ENCODE measurements around the gene TIMM50. TPM values are rescaled to one million over a fixed set of nuclear protein-coding genes. Genes with fewer than 3 reads are reported as not detected.

Gene TIMM50
- total and polyA plus RNA-seq, 2 of the 13 experiments (the other 11 are each of a cell fraction or from before 2014, with no cell fraction given) = 91.1 to 92.5 TPM

GRCh38 chr19:39532233-39533002 lies 51.8 kb downstream of the TIMM50 start, which contains the start of gene EID2B (continued):
- peak; percentile 51; the same call in 1 of the 2 replicates for TF ChIP-seq SALL1 (CRISPR knock-in tag; IDR thresholded peaks at IDR 0.05)
- TF ChIP-seq HOXD1 (CRISPR knock-in tag; IDR thresholded peaks at IDR 0.05) = peak; percentile 67; the same call in 1 of the 2 replicates
- 0 out of 2 replicates have a peak, but pooled peaks have one; percentile 69 for TF ChIP-seq RFXANK (CRISPR knock-in tag; IDR thresholded peaks at IDR 0.05)
- TF ChIP-seq, protein P1, sequence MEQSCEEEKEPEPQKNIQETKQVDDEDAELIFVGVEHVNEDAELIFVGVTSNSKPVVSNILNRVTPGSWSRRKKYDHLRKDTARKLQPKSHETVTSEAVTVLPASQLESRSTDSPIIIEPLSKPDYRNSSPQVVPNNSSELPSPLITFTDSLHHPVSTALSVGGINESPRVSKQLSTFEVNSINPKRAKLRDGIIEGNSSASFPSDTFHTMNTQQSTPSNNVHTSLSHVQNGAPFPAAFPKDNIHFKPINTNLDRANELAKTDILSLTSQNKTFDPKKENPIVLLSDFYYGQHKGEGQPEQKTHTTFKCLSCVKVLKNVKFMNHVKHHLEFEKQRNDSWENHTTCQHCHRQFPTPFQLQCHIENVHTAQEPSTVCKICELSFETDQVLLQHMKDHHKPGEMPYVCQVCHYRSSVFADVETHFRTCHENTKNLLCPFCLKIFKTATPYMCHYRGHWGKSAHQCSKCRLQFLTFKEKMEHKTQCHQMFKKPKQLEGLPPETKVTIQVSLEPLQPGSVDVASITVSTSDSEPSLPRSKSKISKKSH (CRISPR knock-in tag; IDR thresholded peaks at IDR 0.05; ENCODE audit: borderline replicate concordance) = no peak
- TF ChIP-seq GTF3A (CRISPR knock-in tag; conservative IDR thresholded peaks at IDR 0.05) = peak; percentile 82; the same call in 1 of the 2 replicates
- TF ChIP-seq ZMYM3 (CRISPR knock-in tag; IDR thresholded peaks at IDR 0.05) = no peak
- peak; percentile 84 for TF ChIP-seq POLR2AphosphoS5 (IDR thresholded peaks at IDR 0.05; ENCODE audit: low read depth, low read length)
- peak; percentile 36; the same call in 1 of the 2 replicates for TF ChIP-seq HDAC2 (CRISPR knock-in tag; IDR thresholded peaks at IDR 0.05)
- peak; percentile 81; the same call in 1 of the 2 replicates for TF ChIP-seq TFDP2 (CRISPR knock-in tag; IDR thresholded peaks at IDR 0.05)
- peak; percentile 86; the same call in 1 of the 2 replicates for TF ChIP-seq KMT2A (CRISPR knock-in tag; IDR thresholded peaks at IDR 0.05)
- peak; percentile 47; the same call in 1 of the 2 replicates for TF ChIP-seq ZBTB38 (CRISPR knock-in tag; IDR thresholded peaks at IDR 0.05)
- peak; percentile 29; the same call in 1 of the 2 replicates for TF ChIP-seq ELF3 (CRISPR knock-in tag; IDR thresholded peaks at IDR 0.05)
- TF ChIP-seq ATF2 (CRISPR knock-in tag; IDR thresholded peaks at IDR 0.05) = peak; percentile 76
- TF ChIP-seq, protein P2, sequence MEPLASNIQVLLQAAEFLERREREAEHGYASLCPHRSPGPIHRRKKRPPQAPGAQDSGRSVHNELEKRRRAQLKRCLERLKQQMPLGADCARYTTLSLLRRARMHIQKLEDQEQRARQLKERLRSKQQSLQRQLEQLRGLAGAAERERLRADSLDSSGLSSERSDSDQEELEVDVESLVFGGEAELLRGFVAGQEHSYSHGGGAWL (CRISPR knock-in tag; IDR thresholded peaks at IDR 0.05) = peak; percentile 66
- TF ChIP-seq GFI1 (CRISPR knock-in tag; IDR thresholded peaks at IDR 0.05; ENCODE audit: borderline replicate concordance) = no peak; the same call in 1 of the 2 replicates
- no peak for TF ChIP-seq ZNF484 (CRISPR knock-in tag; IDR thresholded peaks at IDR 0.05; ENCODE audit: borderline replicate concordance, low read depth)
- TF ChIP-seq ZNF543 (CRISPR knock-in tag; IDR thresholded peaks at IDR 0.05) = peak; percentile 88; the same call in 1 of the 2 replicates
- TF ChIP-seq, protein P3, sequence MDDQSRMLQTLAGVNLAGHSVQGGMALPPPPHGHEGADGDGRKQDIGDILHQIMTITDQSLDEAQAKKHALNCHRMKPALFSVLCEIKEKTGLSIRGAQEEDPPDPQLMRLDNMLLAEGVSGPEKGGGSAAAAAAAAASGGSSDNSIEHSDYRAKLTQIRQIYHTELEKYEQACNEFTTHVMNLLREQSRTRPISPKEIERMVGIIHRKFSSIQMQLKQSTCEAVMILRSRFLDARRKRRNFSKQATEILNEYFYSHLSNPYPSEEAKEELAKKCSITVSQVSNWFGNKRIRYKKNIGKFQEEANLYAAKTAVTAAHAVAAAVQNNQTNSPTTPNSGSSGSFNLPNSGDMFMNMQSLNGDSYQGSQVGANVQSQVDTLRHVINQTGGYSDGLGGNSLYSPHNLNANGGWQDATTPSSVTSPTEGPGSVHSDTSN (CRISPR knock-in tag; IDR thresholded peaks at IDR 0.05; ENCODE audit: borderline replicate concordance) = no peak
- 0 out of 2 replicates have a peak, but pooled peaks have one; percentile 45 for TF ChIP-seq CHCHD3 (CRISPR knock-in tag; IDR thresholded peaks at IDR 0.05)
- TF ChIP-seq KDM2A (CRISPR knock-in tag; IDR thresholded peaks at IDR 0.05; ENCODE audit: borderline replicate concordance, low read depth) = peak; percentile 55; the same call in 1 of the 2 replicates
- TF ChIP-seq, protein P4, sequence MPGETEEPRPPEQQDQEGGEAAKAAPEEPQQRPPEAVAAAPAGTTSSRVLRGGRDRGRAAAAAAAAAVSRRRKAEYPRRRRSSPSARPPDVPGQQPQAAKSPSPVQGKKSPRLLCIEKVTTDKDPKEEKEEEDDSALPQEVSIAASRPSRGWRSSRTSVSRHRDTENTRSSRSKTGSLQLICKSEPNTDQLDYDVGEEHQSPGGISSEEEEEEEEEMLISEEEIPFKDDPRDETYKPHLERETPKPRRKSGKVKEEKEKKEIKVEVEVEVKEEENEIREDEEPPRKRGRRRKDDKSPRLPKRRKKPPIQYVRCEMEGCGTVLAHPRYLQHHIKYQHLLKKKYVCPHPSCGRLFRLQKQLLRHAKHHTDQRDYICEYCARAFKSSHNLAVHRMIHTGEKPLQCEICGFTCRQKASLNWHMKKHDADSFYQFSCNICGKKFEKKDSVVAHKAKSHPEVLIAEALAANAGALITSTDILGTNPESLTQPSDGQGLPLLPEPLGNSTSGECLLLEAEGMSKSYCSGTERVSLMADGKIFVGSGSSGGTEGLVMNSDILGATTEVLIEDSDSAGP (CRISPR knock-in tag; IDR thresholded peaks at IDR 0.05; ENCODE audit: borderline replicate concordance) = peak; percentile 90
- peak; percentile 49; the same call in 1 of the 2 replicates for TF ChIP-seq NFKB2 (CRISPR knock-in tag; IDR thresholded peaks at IDR 0.05; ENCODE audit: borderline replicate concordance)

Data from HepG2 (cell line).